Peyer's patch (tissue), 4 donors: ENCODE results near the gene RNF169. TPM values are rescaled to one million over a fixed set of nuclear protein-coding genes. Genes with fewer than 3 reads are reported as not detected.

ENCODE experiments used
- DNase-seq, 3 donors: peaks; one replicate each; pipeline ENCODE4 v3.0.0-alpha.2; 2017 to 2019
- H3K27ac ChIP-seq, 4 donors: fragments of 200-600 bp; sonication (generic); one replicate each; pipeline ENCODE4 v1.5.1; 2016 to 2019
- H3K27me3 ChIP-seq, 2 donors: fragments of 200-600 bp; sonication (generic); one replicate each; pipeline ENCODE4 v1.5.1; 2019
- H3K36me3 ChIP-seq, 3 donors: fragments of 200-600 bp; sonication (generic); one replicate each; pipeline ENCODE4 v1.5.1; 2016 to 2019
- H3K4me1 ChIP-seq, 4 donors: fragments of 200-600 bp; sonication (generic); one replicate each; pipeline ENCODE4 v1.5.1; 2016 to 2019
- H3K4me3 ChIP-seq, 4 donors: fragments of 200-600 bp; sonication (generic); 1 replicate in 3 of 4; 2 replicates in 1 of 4; pipeline ENCODE4 v1.5.1; 2016 to 2019; ENCODE audit warnings: mild to moderate bottlenecking in 1 of 4
- H3K9me3 ChIP-seq, 4 donors: fragments of 200-600 bp; sonication (generic); one replicate each; pipeline ENCODE4 v1.5.1; 2016 to 2019; ENCODE audit warnings: mild to moderate bottlenecking in 1 of 4
- CTCF ChIP-seq, 6 experiments: fragments of 450-650 bp in 4 of 6; fragments of 200-600 bp in 2 of 6; sonication (generic) in 1 of 6; IDR thresholded peaks; one replicate each; pipeline ENCODE4 v1.5.1; 2017 to 2019; ENCODE audit warnings: antibody characterized with exemption in 6 of 6, mild to moderate bottlenecking in 3 of 6, moderate library complexity in 1 of 6
- POLR2A ChIP-seq, 2 donors: fragments of 450-650 bp; IDR thresholded peaks; one replicate each; pipeline ENCODE4 v1.5.1; 2017; ENCODE audit warnings: antibody characterized with exemption in 2 of 2, mild to moderate bottlenecking in 2 of 2, moderate library complexity in 2 of 2
- total RNA-seq, 4 donors: library from RNA; depleted of rRNA; stranded (reverse); fragments of >200 nt; gene quantifications; one replicate each; pipeline ENCODE4 v1.1.0, GENCODE V29; 2016

Gene RNF169
- total RNA-seq, 4 donors from 2014 or later, result 14.2 to 33.8 (median 19.2) TPM

DNA sequence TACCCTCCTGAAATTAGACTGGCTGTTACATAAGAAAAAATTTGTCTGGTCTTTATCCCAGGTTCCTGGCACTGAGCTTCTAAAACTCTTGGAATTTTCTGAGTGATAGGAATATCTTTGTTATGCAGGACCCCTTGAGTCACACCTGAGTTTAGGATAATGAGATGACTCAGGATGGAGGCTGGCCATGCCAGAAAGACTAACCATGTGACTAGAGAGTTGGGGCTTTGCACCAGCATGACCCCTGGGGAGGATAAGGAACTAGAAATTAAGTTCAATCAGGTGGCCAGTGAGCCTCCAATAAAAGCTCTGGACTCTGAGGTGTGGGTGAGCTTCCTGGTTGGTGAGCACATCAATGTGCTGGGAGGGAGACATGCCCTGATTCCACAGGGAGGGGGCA is 112.1 kb downstream of the RNF169 start:
- TF ChIP-seq POLR2A (IDR thresholded peaks at IDR 0.05), result no peak
- no peak for TF ChIP-seq CTCF (IDR thresholded peaks at IDR 0.05)
- H3K4me3 ChIP-seq, result no peak overlapping the region
- H3K36me3 ChIP-seq, result peaks cover 0 to 73% (median 0%) of the 10 kb centered on the region in 3 donors
- no peaks in the 10 kb centered on the region for H3K4me1 ChIP-seq
- H3K9me3 ChIP-seq, result peaks cover 0 to 22% (median 4%) of the 10 kb centered on the region in 4 donors
- no peaks in the 10 kb centered on the region for H3K27me3 ChIP-seq
- no peak overlapping the region for H3K27ac ChIP-seq
- DNase-seq, result no peak

GRCh38 chr11:74863410-74863809 is 114.8 kb downstream of the RNF169 start:
- Histone ChIP-seq H3K27me3 (no peaks in the 10 kb centered on the region), H3K27ac (no peak overlapping the region), H3K36me3 (peaks cover 0 to 65% (median 0%) of the 10 kb centered on the region in 3 donors), H3K9me3 (peaks cover 0 to 46% (median 15%) of the 10 kb centered on the region in 4 donors), H3K4me3 (no peak overlapping the region), H3K4me1 (no peaks in the 10 kb centered on the region)
- no peak for DNase-seq
- TF ChIP-seq POLR2A (IDR thresholded peaks at IDR 0.05), result no peak
- no peak for TF ChIP-seq CTCF (IDR thresholded peaks at IDR 0.05)

DNA sequence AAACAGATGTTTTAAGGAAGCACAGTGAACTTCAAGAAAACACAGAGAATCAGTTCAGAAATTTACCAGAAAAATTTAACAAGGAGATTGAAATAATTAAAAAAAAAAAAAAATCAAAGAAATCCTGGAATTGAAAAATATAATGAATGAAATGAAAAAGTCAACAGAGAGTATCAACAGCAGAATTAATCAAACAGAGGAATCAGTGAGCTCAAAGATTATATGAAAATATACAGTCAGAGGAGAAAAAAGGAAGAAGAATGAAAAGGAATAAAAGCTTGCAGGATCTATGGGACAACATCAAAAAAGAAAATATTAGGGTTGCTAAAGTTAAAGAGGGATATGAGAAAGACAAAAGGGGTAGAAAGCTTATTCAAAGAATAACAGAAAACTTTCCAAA is 117.9 kb downstream of the RNF169 start:
- H3K27me3 ChIP-seq, result no peaks in the 10 kb centered on the region

GRCh38 chr11:74870485-74870884 is 121.8 kb downstream of the RNF169 start:
- Histone ChIP-seq H3K36me3 (peaks cover 0 to 53% (median 0%) of the 10 kb centered on the region in 3 donors), H3K4me3 (no peak overlapping the region), H3K27ac (no peak overlapping the region), H3K4me1 (no peaks in the 10 kb centered on the region), H3K27me3 (no peaks in the 10 kb centered on the region), H3K9me3 (peaks cover 0 to 61% (median 27%) of the 10 kb centered on the region in 4 donors)
- no peak for TF ChIP-seq POLR2A (IDR thresholded peaks at IDR 0.05)
- TF ChIP-seq CTCF (IDR thresholded peaks at IDR 0.05), result peak in 1 of 6 experiments; percentile 15
- no peak for DNase-seq

More for the DNA sequence above, 117.9 kb downstream of the RNF169 start:
- DNase-seq, result no peak
- H3K4me1 ChIP-seq, result no peaks in the 10 kb centered on the region
- H3K27ac ChIP-seq, result no peak overlapping the region
- H3K4me3 ChIP-seq, result no peak overlapping the region
- peaks cover 0 to 58% (median 26%) of the 10 kb centered on the region in 4 donors for H3K9me3 ChIP-seq
- TF ChIP-seq CTCF (IDR thresholded peaks at IDR 0.05) (no peak), POLR2A (IDR thresholded peaks at IDR 0.05) (no peak)
- H3K36me3 ChIP-seq, result peaks cover 0 to 58% (median 0%) of the 10 kb centered on the region in 3 donors

- no peak for TF ChIP-seq CTCF (IDR thresholded peaks at IDR 0.05)
- no peak for TF ChIP-seq POLR2A (IDR thresholded peaks at IDR 0.05)
- H3K4me3 ChIP-seq, result no peak overlapping the region
- H3K4me1 ChIP-seq, result no peaks in the 10 kb centered on the region
- peaks cover 0 to 54% (median 0%) of the 10 kb centered on the region in 3 donors for H3K36me3 ChIP-seq
- no peak overlapping the region for H3K27ac ChIP-seq
- peaks cover 0 to 56% (median 25%) of the 10 kb centered on the region in 4 donors for H3K9me3 ChIP-seq
- H3K27me3 ChIP-seq, result no peaks in the 10 kb centered on the region
- no peak for DNase-seq
Measured at GRCh38 chr11:74871037-74871436, 122.4 kb downstream of the RNF169 start.

DNA sequence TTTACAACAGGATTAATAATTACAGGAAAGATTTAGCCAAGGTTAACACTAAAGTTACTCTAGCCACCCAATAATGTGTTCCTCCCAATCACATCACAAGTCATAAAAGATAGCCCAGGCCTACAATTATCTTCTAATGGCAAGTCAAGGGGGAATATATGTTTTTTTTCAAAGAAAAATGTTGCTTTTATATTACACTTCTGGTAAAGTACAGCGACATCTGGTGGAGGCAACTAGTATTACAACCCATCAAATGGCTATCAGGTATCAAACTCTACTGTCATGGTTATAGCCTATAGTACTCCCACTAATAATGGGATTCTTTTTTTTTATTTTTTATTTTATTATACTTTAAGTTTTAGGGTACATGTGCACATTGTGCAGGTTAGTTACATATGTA is 128.5 kb downstream of the RNF169 start:
- no peak overlapping the region for H3K27ac ChIP-seq
- peaks cover 0 to 39% (median 0%) of the 10 kb centered on the region in 3 donors for H3K36me3 ChIP-seq
- TF ChIP-seq POLR2A (IDR thresholded peaks at IDR 0.05) (no peak), CTCF (IDR thresholded peaks at IDR 0.05) (peak in 5 of 6 experiments; percentile 15 to 35 (median 18))
- H3K27me3 ChIP-seq, result no peaks in the 10 kb centered on the region
- DNase-seq, result no peak
- H3K4me1 ChIP-seq, result no peaks in the 10 kb centered on the region
- H3K4me3 ChIP-seq, result no peak overlapping the region
- H3K9me3 ChIP-seq, result peaks cover 0 to 12% (median 2%) of the 10 kb centered on the region in 4 donors
